ENCODE measurements around the gene MACROD2.

- TF ChIP-seq CTCF (IDR thresholded peaks at IDR 0.05) (no peak), POLR2A (IDR thresholded peaks at IDR 0.05) (no peak)
Measured at GRCh38 chr20:14505476-14505875, 510.2 kb downstream of the MACROD2 start.
